ENCODE measurements around the gene ADISSP. TPM values are rescaled to one million over a fixed set of nuclear protein-coding genes. Genes with fewer than 3 reads are reported as not detected.

ADISSP gene
- total and polyA plus RNA-seq, 2 of the 8 experiments (the other 6 are each of a cell fraction or from before 2014, with no cell fraction given) = 111 to 141 TPM

DNA sequence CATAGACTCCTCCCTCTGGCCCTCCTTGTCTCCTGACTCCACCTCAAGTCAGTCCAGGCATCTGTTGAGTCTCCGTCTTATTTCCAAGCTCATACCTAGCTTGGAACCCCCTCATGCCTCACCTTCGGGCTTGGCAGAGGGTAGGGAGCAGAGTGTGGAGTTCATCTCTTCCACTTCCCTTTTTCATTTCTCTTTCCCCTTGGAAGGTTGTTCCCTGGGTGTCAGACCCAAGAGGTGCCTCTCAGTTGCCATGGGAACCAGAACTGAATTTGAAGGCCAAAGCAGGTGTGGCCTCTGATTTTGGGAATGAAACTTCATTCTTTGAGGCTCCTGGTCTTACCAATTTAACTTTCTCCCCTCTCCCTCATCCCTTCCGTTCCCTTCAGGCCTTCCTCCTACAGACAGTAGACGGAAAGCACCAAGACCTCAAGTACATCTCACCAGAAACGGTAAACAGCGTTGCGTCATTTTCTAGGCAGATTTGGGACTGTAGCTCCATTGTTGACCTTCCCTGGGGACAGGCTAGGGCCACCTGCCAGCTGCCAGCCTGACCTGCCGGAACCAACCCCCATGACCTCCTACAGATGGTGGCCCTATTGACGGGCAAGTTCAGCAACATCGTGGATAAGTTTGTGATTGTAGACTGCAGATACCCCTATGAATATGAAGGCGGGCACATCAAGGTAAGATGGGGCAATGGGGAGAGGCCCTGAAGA lies 35.1 kb upstream of the ADISSP start (continued):
- no peak for TF ChIP-seq ATF2 (IDR thresholded peaks at IDR 0.05; ENCODE audit: low read length)
- no peak for TF ChIP-seq CTBP2 (IDR thresholded peaks at IDR 0.05; ENCODE audit: borderline replicate concordance, insufficient read depth, insufficient read length, low read length)
- TF ChIP-seq TBP (IDR thresholded peaks at IDR 0.05; ENCODE audit: low read depth, low read length) = no peak
- TF ChIP-seq RFX5 (IDR thresholded peaks at IDR 0.05; ENCODE audit: borderline replicate concordance, low read depth, low read length) = no peak
- TF ChIP-seq CHD2 (IDR thresholded peaks at IDR 0.05; ENCODE audit: low read length) = no peak
